AG09319 (cell line): ENCODE data around the gene HEYL.

ENCODE experiments used
- DNase-seq: peaks from one replicate; pipeline ENCODE4 v3.0.0-alpha.2; 2010; ENCODE audit warnings: low read depth; ENCODE audit errors: extremely low read depth
- CTCF ChIP-seq: IDR thresholded peaks from 2 replicates; pipeline ENCODE4 v1.5.1; 2011; ENCODE audit warnings: low read depth, mild to moderate bottlenecking, inconsistent platforms, low read length, moderate library complexity

HEYL gene

GRCh38 chr1:39675220-39675619, 35.8 kb upstream of the HEYL start:
- no peak for TF ChIP-seq CTCF
- DNase-seq = no peak

- no peak for TF ChIP-seq CTCF
- no peak for DNase-seq
Observed at GRCh38 chr1:39673215-39673614, 33.8 kb upstream of the HEYL start.

- peak; percentile 39 for TF ChIP-seq CTCF
- no peak for DNase-seq
Observed at GRCh38 chr1:39672551-39672947, 33.1 kb upstream of the HEYL start.

GRCh38 chr1:39671793-39672550, 32.5 kb upstream of the HEYL start, which contains the start of gene NT5C1A:
TSS of gene NT5C1A (minus strand) at chr1:39672107. CDS start at chr1:39672038, 69 bp downstream.
- TF ChIP-seq CTCF = no peak
- no peak for DNase-seq

- no peak for TF ChIP-seq CTCF
Observed at GRCh38 chr1:39671433-39671792, 32.0 kb upstream of the HEYL start.

GRCh38 chr1:39670689-39671088, 31.2 kb upstream of the HEYL start:
- no peak for DNase-seq
- no peak for TF ChIP-seq CTCF

More at GRCh38 chr1:39671433-39671792, 32.0 kb upstream of the HEYL start:
- DNase-seq = no peak

- no peak for DNase-seq
- TF ChIP-seq CTCF = no peak
Observed at GRCh38 chr1:39668894-39669293, 29.5 kb upstream of the HEYL start.
